Skeletal muscle satellite cell (primary cell): ENCODE results near the gene RDH11. TPM values are rescaled to one million over a fixed set of nuclear protein-coding genes. Genes with fewer than 3 reads are reported as not detected.

Experiments
- small RNA-seq: library from RNA; depleted of rRNA; stranded (forward); fragments of <200 nt; gene quantifications from one replicate; pipeline ENCODE3, GENCODE V24; 2012

The RDH11 gene

Small RNA genes within 50 kb of the gene (small RNA-seq; reads per million reads assigned to genes)
- gene AL049779.3, result not detected
- not detected for gene RN7SL369P
- gene RNA5SP386, result not detected
